Activated CD8-positive, alpha-beta memory T cell treated with anti-CD3 and anti-CD28 coated beads for 48 hours (primary cell): ENCODE results near the gene LRRC8C.

Source experiments
- DNase-seq, 3 experiments: peaks; one replicate each; pipeline ENCODE4 v3.0.0-alpha.2; 2020; ENCODE audit warnings: low read depth in 2 of 3, low spot score in 2 of 3

The LRRC8C gene

GRCh38 chr1:89633248-89633799 lies 404 bp downstream of the LRRC8C start:
- peak in 2 of 3 experiments; percentile 34 to 47 for DNase-seq

GRCh38 chr1:89633800-89634625 lies 1.1 kb downstream of the LRRC8C start:
- no peak for DNase-seq

GRCh38 chr1:89635825-89636815 lies 3.2 kb downstream of the LRRC8C start:
- no peak for DNase-seq

- DNase-seq, result no peak
Observed at GRCh38 chr1:89637496-89637895, 4.6 kb downstream of the LRRC8C start.

- DNase-seq, result no peak
Observed at GRCh38 chr1:89640440-89640839, 7.5 kb downstream of the LRRC8C start.

- no peak for DNase-seq
Observed at GRCh38 chr1:89641781-89642180, 8.9 kb downstream of the LRRC8C start.

- DNase-seq, result no peak
Observed at GRCh38 chr1:89643577-89643976, 10.7 kb downstream of the LRRC8C start.

GRCh38 chr1:89644119-89644814 lies 11.3 kb downstream of the LRRC8C start:
- DNase-seq, result no peak

- no peak for DNase-seq
Observed at GRCh38 chr1:89646259-89646658, 13.3 kb downstream of the LRRC8C start.

- DNase-seq, result no peak
Observed at GRCh38 chr1:89649783-89650182, 16.9 kb downstream of the LRRC8C start.

- DNase-seq, result no peak
Observed at GRCh38 chr1:89652373-89652772, 19.5 kb downstream of the LRRC8C start.

GRCh38 chr1:89657886-89658285 lies 25.0 kb downstream of the LRRC8C start:
- no peak for DNase-seq

GRCh38 chr1:89659322-89660081 lies 26.6 kb downstream of the LRRC8C start:
- no peak for DNase-seq

GRCh38 chr1:89660224-89661061 lies 27.5 kb downstream of the LRRC8C start:
- DNase-seq, result no peak

- no peak for DNase-seq
Observed at GRCh38 chr1:89665941-89666340, 33.0 kb downstream of the LRRC8C start.

- no peak for DNase-seq
Observed at GRCh38 chr1:89666640-89667039, 33.7 kb downstream of the LRRC8C start.

- DNase-seq, result no peak
Observed at GRCh38 chr1:89667691-89668090, 34.8 kb downstream of the LRRC8C start.

GRCh38 chr1:89668961-89669360 lies 36.0 kb downstream of the LRRC8C start:
- no peak for DNase-seq

- no peak for DNase-seq
Observed at GRCh38 chr1:89669441-89669840, 36.5 kb downstream of the LRRC8C start.
